Putamen (tissue), 1 donor: ENCODE measurements around the gene SIAH3.

Source experiments
- DNase-seq: peaks from one replicate; pipeline ENCODE4 v3.0.0-alpha.2; 2016; ENCODE audit warnings: low spot score

SIAH3 gene

GRCh38 chr13:45733361-45733760 lies 118.2 kb downstream of the SIAH3 start:
- no peak for DNase-seq

GRCh38 chr13:45732916-45733315 lies 118.6 kb downstream of the SIAH3 start:
- DNase-seq = no peak

- DNase-seq = no peak
These were observed 120.1 kb downstream of the SIAH3 start for GRCh38 chr13:45731455-45731854.

GRCh38 chr13:45728759-45729158 lies 122.8 kb downstream of the SIAH3 start:
- no peak for DNase-seq
